ENCODE results near the gene ZNF266.

ZNF266 gene

GRCh38 chr19:9435279-9436268 lies at the start of gene ZNF266:
TSS of gene ZNF266 (minus strand) at chr19:9435573. CDS start at chr19:9420089, 15,484 bp downstream.
- in situ Hi-C loops (cut with MboI; ENCODE audit: low sequenced_read_pairs, unreplicated experiment): no loop called here
- TF ChIP-seq, protein P1, sequence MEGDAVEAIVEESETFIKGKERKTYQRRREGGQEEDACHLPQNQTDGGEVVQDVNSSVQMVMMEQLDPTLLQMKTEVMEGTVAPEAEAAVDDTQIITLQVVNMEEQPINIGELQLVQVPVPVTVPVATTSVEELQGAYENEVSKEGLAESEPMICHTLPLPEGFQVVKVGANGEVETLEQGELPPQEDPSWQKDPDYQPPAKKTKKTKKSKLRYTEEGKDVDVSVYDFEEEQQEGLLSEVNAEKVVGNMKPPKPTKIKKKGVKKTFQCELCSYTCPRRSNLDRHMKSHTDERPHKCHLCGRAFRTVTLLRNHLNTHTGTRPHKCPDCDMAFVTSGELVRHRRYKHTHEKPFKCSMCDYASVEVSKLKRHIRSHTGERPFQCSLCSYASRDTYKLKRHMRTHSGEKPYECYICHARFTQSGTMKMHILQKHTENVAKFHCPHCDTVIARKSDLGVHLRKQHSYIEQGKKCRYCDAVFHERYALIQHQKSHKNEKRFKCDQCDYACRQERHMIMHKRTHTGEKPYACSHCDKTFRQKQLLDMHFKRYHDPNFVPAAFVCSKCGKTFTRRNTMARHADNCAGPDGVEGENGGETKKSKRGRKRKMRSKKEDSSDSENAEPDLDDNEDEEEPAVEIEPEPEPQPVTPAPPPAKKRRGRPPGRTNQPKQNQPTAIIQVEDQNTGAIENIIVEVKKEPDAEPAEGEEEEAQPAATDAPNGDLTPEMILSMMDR (IDR thresholded peaks at IDR 0.05; ENCODE audit: borderline replicate concordance, control extremely low read depth, extremely low read depth, insufficient read depth, missing control alignments): no peak

DNA sequence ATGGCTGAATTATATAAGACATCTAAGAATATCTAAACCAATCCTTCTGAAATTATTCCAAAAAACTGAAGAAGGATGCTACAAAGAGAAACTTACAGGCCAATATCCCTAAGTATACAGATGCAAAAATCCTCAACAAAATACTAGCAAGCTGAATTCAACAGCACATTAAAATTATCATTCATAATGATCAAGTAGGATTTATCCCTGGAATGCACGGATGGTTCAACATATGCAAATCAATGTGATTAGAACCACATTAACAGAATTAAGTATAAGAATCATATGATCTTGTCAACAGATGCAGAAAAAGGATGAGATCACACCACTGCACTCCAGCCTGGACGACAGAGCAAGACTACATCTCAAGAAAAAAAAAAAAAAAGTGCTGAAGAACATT lies 49.8 kb upstream of the ZNF266 start:
- TF ChIP-seq, protein P1 (IDR thresholded peaks at IDR 0.05; ENCODE audit: borderline replicate concordance, control extremely low read depth, extremely low read depth, insufficient read depth, missing control alignments): no peak
- in situ Hi-C loops (cut with MboI; ENCODE audit: low sequenced_read_pairs, unreplicated experiment): no loop called here

More at GRCh38 chr19:9435279-9436268, at the start of gene ZNF266:
- peak; percentile 95 for DNase-seq (ENCODE audit: low spot score)

DNA sequence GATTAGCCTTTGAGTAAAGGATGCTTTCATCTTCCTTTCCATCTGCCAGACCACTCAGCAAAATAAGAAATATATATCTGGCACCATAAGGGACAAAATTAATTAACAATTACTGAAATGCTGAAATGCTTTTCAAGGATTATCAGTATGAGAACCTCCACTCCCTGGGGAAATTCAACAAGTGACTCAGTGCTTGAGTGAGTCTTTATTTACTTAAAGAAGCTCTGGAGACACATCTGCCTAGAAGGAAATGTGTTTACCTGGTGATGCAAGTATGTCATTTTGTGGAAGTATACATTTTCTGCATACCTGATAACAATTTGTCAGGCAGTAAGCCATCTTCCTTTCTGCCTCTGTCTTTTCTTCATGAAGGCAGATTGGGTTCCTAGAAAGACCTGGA lies 39.6 kb upstream of the ZNF266 start:
- DNase-seq (ENCODE audit: low spot score): no peak
- TF ChIP-seq, protein P1 (IDR thresholded peaks at IDR 0.05; ENCODE audit: borderline replicate concordance, control extremely low read depth, extremely low read depth, insufficient read depth, missing control alignments): no peak
- in situ Hi-C loops (cut with MboI; ENCODE audit: low sequenced_read_pairs, unreplicated experiment): no loop called here

More for the DNA sequence above, 49.8 kb upstream of the ZNF266 start:
- no peak for DNase-seq (ENCODE audit: low spot score)

- DNase-seq (ENCODE audit: low spot score): no peak
- TF ChIP-seq, protein P1 (IDR thresholded peaks at IDR 0.05; ENCODE audit: borderline replicate concordance, control extremely low read depth, extremely low read depth, insufficient read depth, missing control alignments): no peak
- in situ Hi-C loops (cut with MboI; ENCODE audit: low sequenced_read_pairs, unreplicated experiment): no loop called here
Observed at GRCh38 chr19:9467161-9467560, 31.8 kb upstream of the ZNF266 start.

- no peak for DNase-seq (ENCODE audit: low spot score)
- TF ChIP-seq, protein P1 (IDR thresholded peaks at IDR 0.05; ENCODE audit: borderline replicate concordance, control extremely low read depth, extremely low read depth, insufficient read depth, missing control alignments): no peak
- in situ Hi-C loops (cut with MboI; ENCODE audit: low sequenced_read_pairs, unreplicated experiment): no loop called here
Observed at GRCh38 chr19:9461938-9462337, 26.6 kb upstream of the ZNF266 start.

- in situ Hi-C loops (cut with MboI; ENCODE audit: low sequenced_read_pairs, unreplicated experiment): no loop called here
- TF ChIP-seq, protein P1 (IDR thresholded peaks at IDR 0.05; ENCODE audit: borderline replicate concordance, control extremely low read depth, extremely low read depth, insufficient read depth, missing control alignments): no peak
Observed at GRCh38 chr19:9456018-9456689, 20.8 kb upstream of the ZNF266 start.

More at GRCh38 chr19:9456018-9456689, 20.8 kb upstream of the ZNF266 start:
- DNase-seq (ENCODE audit: low spot score): no peak

All from GM13976 (cell line).